HepG2 (cell line): ENCODE data around the gene NAP1L4. TPM values are rescaled to one million over a fixed set of nuclear protein-coding genes. Genes with fewer than 3 reads are reported as not detected.

Source experiments
- AHR ChIP-seq: IDR thresholded peaks from 2 replicates; pipeline ENCODE4 v1.6.1; 2018; ENCODE audit warnings: missing genetic modification reagents, missing compliant biosample characterization
- CBFB ChIP-seq: sonication (generic); formaldehyde crosslinking; IDR thresholded peaks from 2 replicates; pipeline ENCODE4 v1.4.0; 2020; ENCODE audit warnings: missing genetic modification reagents
- DRAP1 ChIP-seq: IDR thresholded peaks from 2 replicates; pipeline ENCODE4 v1.6.1; 2016; ENCODE audit warnings: missing genetic modification reagents, missing compliant biosample characterization
- FOXA1 ChIP-seq, 2 experiments: fragments of 450-650 bp in 1 of 2; sonication (generic) in 1 of 2; formaldehyde crosslinking in 1 of 2; IDR thresholded peaks; 2 replicates each; pipeline versions ENCODE4 v1.4.0 to v1.6.1; 2016 to 2020; ENCODE audit warnings: missing genetic modification reagents in 1 of 2
- GATAD2A ChIP-seq: IDR thresholded peaks from 2 replicates; pipeline ENCODE4 v1.6.1; 2016
- GLI4 ChIP-seq: sonication (generic); formaldehyde crosslinking; IDR thresholded peaks from 2 replicates; pipeline ENCODE4 v1.5.1; 2020; ENCODE audit warnings: missing genetic modification reagents, mild to moderate bottlenecking, moderate library complexity, borderline replicate concordance
- GPN1 ChIP-seq: sonication (generic); formaldehyde crosslinking; IDR thresholded peaks from 2 replicates; pipeline ENCODE4 v1.5.1; 2020; ENCODE audit warnings: missing genetic modification reagents, borderline replicate concordance
- HDAC1 ChIP-seq: sonication (generic); formaldehyde crosslinking; IDR thresholded peaks from 2 replicates; pipeline ENCODE4 v1.5.1; 2020; ENCODE audit warnings: mild to moderate bottlenecking, missing genetic modification reagents
- HMG20A ChIP-seq: IDR thresholded peaks from 2 replicates; pipeline ENCODE4 v1.6.1; 2016; ENCODE audit warnings: borderline replicate concordance
- JUND ChIP-seq: sonication (generic); formaldehyde crosslinking; IDR thresholded peaks from 2 replicates; pipeline ENCODE4 v1.8.0; 2022; ENCODE audit warnings: mild to moderate bottlenecking, missing genetic modification reagents
- KLF16 ChIP-seq, 2 experiments: sonication (generic) in 1 of 2; formaldehyde crosslinking in 1 of 2; IDR thresholded peaks; 2 replicates each; pipeline versions ENCODE4 v1.6.1 to v1.8.0; 2016 to 2023; ENCODE audit warnings: missing genetic modification reagents in 2 of 2, missing compliant biosample characterization in 1 of 2
- MED8 ChIP-seq: sonication (generic); formaldehyde crosslinking; IDR thresholded peaks from 2 replicates; pipeline ENCODE4 v1.8.1; 2023; ENCODE audit warnings: mild to moderate bottlenecking, missing genetic modification reagents; ENCODE audit not compliant: insufficient replicate concordance
- NR1H2 ChIP-seq: sonication (generic); formaldehyde crosslinking; IDR thresholded peaks from 2 replicates; pipeline ENCODE4 v1.8.1; 2022; ENCODE audit warnings: low read depth, missing genetic modification reagents, borderline replicate concordance
- NR2F2 ChIP-seq: IDR thresholded peaks from 2 replicates; pipeline ENCODE4 v1.6.1; 2012; ENCODE audit warnings: low read depth, inconsistent platforms, borderline replicate concordance
- NR2F6 ChIP-seq, 2 experiments: IDR thresholded peaks; 2 replicates each; pipeline ENCODE4 v1.6.1; 2016; ENCODE audit warnings: antibody characterized with exemption in 1 of 2, mild to moderate bottlenecking in 1 of 2
- PHF8 ChIP-seq: sonication (generic); formaldehyde crosslinking; IDR thresholded peaks from 2 replicates; pipeline ENCODE4 v1.5.0; 2020; ENCODE audit warnings: missing genetic modification reagents
- RAD21 ChIP-seq: fragments of 450-650 bp; formaldehyde crosslinking; IDR thresholded peaks from 2 replicates; pipeline ENCODE4 v1.5.0; 2020; ENCODE audit warnings: mild to moderate bottlenecking
- RARA ChIP-seq: IDR thresholded peaks from 2 replicates; pipeline ENCODE4 v1.6.1; 2016; ENCODE audit warnings: missing genetic modification reagents, missing compliant biosample characterization
- RFXAP ChIP-seq: sonication (generic); formaldehyde crosslinking; IDR thresholded peaks from 2 replicates; pipeline ENCODE4 v1.4.0; 2020; ENCODE audit warnings: missing genetic modification reagents, borderline replicate concordance
- SMC3 ChIP-seq: IDR thresholded peaks from 2 replicates; pipeline ENCODE4 v1.6.1; 2011; ENCODE audit warnings: low read length, improper control_type of control experiment
- SOX5 ChIP-seq: IDR thresholded peaks from 2 replicates; pipeline ENCODE4 v1.6.1; 2016; ENCODE audit warnings: borderline replicate concordance
- TFAP4 ChIP-seq: sonication (generic); IDR thresholded peaks from 2 replicates; pipeline ENCODE4 v1.6.1; 2016; ENCODE audit warnings: low read depth, borderline replicate concordance
- ZBTB3 ChIP-seq: sonication (generic); formaldehyde crosslinking; IDR thresholded peaks from 2 replicates; pipeline ENCODE4 v1.4.0; 2020; ENCODE audit warnings: low read depth, mild to moderate bottlenecking, moderate library complexity, missing genetic modification reagents, borderline replicate concordance
- ZBTB34 ChIP-seq: sonication (generic); formaldehyde crosslinking; IDR thresholded peaks from 2 replicates; pipeline ENCODE4 v1.8.0; 2022; ENCODE audit warnings: mild to moderate bottlenecking, missing genetic modification reagents
- ZBTB42 ChIP-seq: sonication (generic); formaldehyde crosslinking; IDR thresholded peaks from 2 replicates; pipeline ENCODE4 v1.5.0; 2020; ENCODE audit warnings: mild to moderate bottlenecking, missing genetic modification reagents
- ZNF10 ChIP-seq: sonication (generic); formaldehyde crosslinking; IDR thresholded peaks from 2 replicates; pipeline ENCODE4 v1.4.0; 2020; ENCODE audit warnings: mild to moderate bottlenecking, low read depth, missing genetic modification reagents, borderline replicate concordance
- ZNF12 ChIP-seq: sonication (generic); formaldehyde crosslinking; IDR thresholded peaks from 2 replicates; pipeline ENCODE4 v1.5.0; 2020; ENCODE audit warnings: missing genetic modification reagents
- ZNF136 ChIP-seq: sonication (generic); formaldehyde crosslinking; IDR thresholded peaks from 2 replicates; pipeline ENCODE4 v1.8.1; 2022; ENCODE audit warnings: low read depth, mild to moderate bottlenecking, moderate library complexity, missing genetic modification reagents
- ZNF17 ChIP-seq: sonication (generic); formaldehyde crosslinking; IDR thresholded peaks from 2 replicates; pipeline ENCODE4 v1.5.0; 2020; ENCODE audit warnings: mild to moderate bottlenecking, missing genetic modification reagents
- ZNF225 ChIP-seq: sonication (generic); formaldehyde crosslinking; IDR thresholded peaks from 2 replicates; pipeline ENCODE4 v1.4.0; 2020; ENCODE audit warnings: mild to moderate bottlenecking, missing genetic modification reagents
- ZNF251 ChIP-seq: sonication (generic); formaldehyde crosslinking; IDR thresholded peaks from 2 replicates; pipeline ENCODE4 v1.9.0; 2021; ENCODE audit warnings: mild to moderate bottlenecking, missing genetic modification reagents
- ZNF343 ChIP-seq: sonication (generic); formaldehyde crosslinking; IDR thresholded peaks from 2 replicates; pipeline ENCODE4 v1.4.0; 2020; ENCODE audit warnings: mild to moderate bottlenecking, missing genetic modification reagents
- ZNF644 ChIP-seq: IDR thresholded peaks from 2 replicates; pipeline ENCODE4 v1.6.1; 2016; ENCODE audit warnings: low read depth
- polyA plus RNA-seq, 8 experiments: library from polyadenylated mRNA; depleted of rRNA in 3 of 8; stranded (reverse) in 7 of 8; unstranded in 1 of 8; fragments of >200 nt; fragmentation: Illumina TruSeq in 4 of 8; extraction: Trizol in 4 of 8; gene quantifications; 2 replicates each; pipeline versions ENCODE4 v1.2.1 to v1.2.3, GENCODE V29; 2011 to 2016; ENCODE audit warnings: low read depth in 4 of 8, missing spikeins in 1 of 8, mixed read lengths in 1 of 8; ENCODE audit not compliant: insufficient read depth in 1 of 8
- total RNA-seq, 5 experiments: library from RNA; depleted of rRNA; stranded (reverse); fragments of >200 nt; fragmentation: Illumina TruSeq; extraction: Trizol; gene quantifications; 2 replicates each; pipeline ENCODE4 v1.2.3, GENCODE V29; 2016; ENCODE audit warnings: low read depth in 1 of 5

The NAP1L4 gene
- total and polyA plus RNA-seq, 2 of the 13 experiments (the other 11 are each of a cell fraction or from before 2014, with no cell fraction given), result 64.0 to 186 TPM

- peak; percentile 64 for TF ChIP-seq SMC3
- TF ChIP-seq HDAC1 (CRISPR knock-in tag), result peak; percentile 43; the same call in 1 of the 2 replicates
- 0 out of 2 replicates have a peak, but pooled peaks have one; percentile 18 for TF ChIP-seq CBFB (CRISPR knock-in tag)
- peak; percentile 40; the same call in 1 of the 2 replicates for TF ChIP-seq GATAD2A (CRISPR knock-in tag)
- 0 out of 2 replicates have a peak, but pooled peaks have one; percentile 52 for TF ChIP-seq ZNF136 (CRISPR knock-in tag)
- TF ChIP-seq JUND (CRISPR knock-in tag), result no peak
- peak; percentile 51; the same call in 1 of the 2 replicates for TF ChIP-seq HMG20A
- peak; percentile 36; the same call in 1 of the 2 replicates for TF ChIP-seq ZNF644 (CRISPR knock-in tag)
- TF ChIP-seq ZNF343 (CRISPR knock-in tag), result no peak
- no peak for TF ChIP-seq DRAP1 (CRISPR knock-in tag)
- peak in 1 of 2 experiments; percentile 54; a peak in 1 of 4 replicates for TF ChIP-seq KLF16 (CRISPR knock-in tag; IDR thresholded peaks at IDR 0.05)
- TF ChIP-seq NR2F2, result no peak
- TF ChIP-seq ZNF225 (CRISPR knock-in tag), result no peak
- no peak for TF ChIP-seq MED8 (CRISPR knock-in tag)
- TF ChIP-seq SOX5, result peak; percentile 90
- 0 out of 2 replicates have a peak, but pooled peaks have one; percentile 17 for TF ChIP-seq RARA
- peak; percentile 80 for TF ChIP-seq ZNF12 (CRISPR knock-in tag)
- no peak for TF ChIP-seq FOXA1 (IDR thresholded peaks at IDR 0.05)
- 0 out of 2 replicates have a peak, but pooled peaks have one; percentile 4 for TF ChIP-seq FOXA1 (CRISPR knock-in tag; IDR thresholded peaks at IDR 0.05)
- no peak for TF ChIP-seq GLI4 (CRISPR knock-in tag)
- no peak for TF ChIP-seq NR2F6 (IDR thresholded peaks at IDR 0.05)
- peak; percentile 57; the same call in 1 of the 2 replicates for TF ChIP-seq NR2F6 (CRISPR knock-in tag; IDR thresholded peaks at IDR 0.05)
- TF ChIP-seq TFAP4, result no peak
- no peak for TF ChIP-seq NR1H2
- no peak for TF ChIP-seq ZNF17 (CRISPR knock-in tag)
- no peak for TF ChIP-seq GPN1 (CRISPR knock-in tag)
- no peak for TF ChIP-seq ZBTB42
- no peak for TF ChIP-seq RFXAP (CRISPR knock-in tag)
- TF ChIP-seq ZBTB3, result no peak
- no peak for TF ChIP-seq AHR (CRISPR knock-in tag)
- TF ChIP-seq ZNF10, result no peak
- no peak for TF ChIP-seq ZBTB34 (CRISPR knock-in tag)
- peak; percentile 70; the same call in 1 of the 2 replicates for TF ChIP-seq RAD21 (CRISPR knock-in tag)
- no peak for TF ChIP-seq PHF8
- TF ChIP-seq ZNF251, result no peak
Observed at GRCh38 chr11:3021125-3021524, 29.0 kb upstream of the NAP1L4 start (continued).
